GM21360 (cell line): ENCODE results near the gene ZNF512B.
"Not testable (repeated sequence)": the region's sequence is repeated elsewhere in the genome, so short reads cannot be mapped to it uniquely, and the experiment has no call there.

Source experiments
- ATAC-seq: cut with Tn5 transposase; IDR thresholded peaks from one replicate; pipeline ENCODE4 v1.9.1; 2021; ENCODE audit warnings: mild to moderate bottlenecking, moderate library complexity; ENCODE audit not compliant: unreplicated experiment

ZNF512B gene

DNA sequence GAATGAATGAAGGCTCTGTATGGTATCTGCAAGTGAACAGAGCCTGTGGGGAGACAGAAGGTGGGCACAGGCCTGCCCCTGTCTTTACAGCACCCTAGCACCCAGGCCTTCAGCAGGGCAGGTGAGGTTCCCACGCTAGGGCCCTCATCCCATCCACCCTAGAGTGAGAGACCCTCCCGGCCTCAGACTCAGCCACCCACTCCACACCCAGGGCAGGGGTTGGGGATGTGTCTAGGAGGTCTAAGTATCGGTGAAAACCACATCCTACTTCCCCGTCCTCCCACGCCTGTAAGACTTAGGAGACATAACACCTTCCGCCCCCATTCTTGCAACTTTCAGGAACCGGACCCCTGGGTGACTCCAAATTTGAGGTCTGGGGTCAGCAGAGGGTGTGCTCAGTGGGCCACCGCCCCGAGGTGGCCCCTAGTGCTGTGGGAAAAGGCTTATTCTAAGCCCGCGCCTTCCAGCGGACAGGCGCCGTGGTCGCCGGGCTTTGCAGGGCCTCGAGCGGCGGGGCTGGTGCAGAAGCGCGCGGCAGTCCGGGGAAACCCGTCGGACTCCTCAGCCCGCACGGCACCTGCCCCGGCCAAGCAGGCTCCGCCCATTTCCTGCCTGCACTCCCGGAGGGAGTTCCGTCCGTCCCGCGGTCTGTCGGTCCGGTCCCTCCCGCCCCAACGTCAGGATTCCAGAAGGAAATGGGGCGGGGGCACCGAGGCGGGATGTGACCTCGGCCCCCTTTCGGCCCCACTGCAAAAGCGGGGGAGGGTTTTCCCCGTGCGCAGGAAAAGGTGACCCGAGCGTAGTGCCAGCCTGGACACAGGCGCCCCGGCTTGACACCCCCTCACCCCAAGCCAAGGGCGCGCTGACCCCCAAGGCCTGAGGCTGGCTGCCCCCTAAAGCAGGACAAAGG lies 8.8 kb upstream of the ZNF512B start:
- ATAC-seq = peak; percentile 26

GRCh38 chr20:63977739-63978276 lies 8.1 kb upstream of the ZNF512B start:
- ATAC-seq = no peak

- ATAC-seq = no peak
Measured at GRCh38 chr20:63976980-63977738, 7.4 kb upstream of the ZNF512B start.

- ATAC-seq = not testable (repeated sequence)
Measured at GRCh38 chr20:63976511-63976910, 6.8 kb upstream of the ZNF512B start.

GRCh38 chr20:63974402-63975200 lies 4.9 kb upstream of the ZNF512B start:
- ATAC-seq = no peak

DNA sequence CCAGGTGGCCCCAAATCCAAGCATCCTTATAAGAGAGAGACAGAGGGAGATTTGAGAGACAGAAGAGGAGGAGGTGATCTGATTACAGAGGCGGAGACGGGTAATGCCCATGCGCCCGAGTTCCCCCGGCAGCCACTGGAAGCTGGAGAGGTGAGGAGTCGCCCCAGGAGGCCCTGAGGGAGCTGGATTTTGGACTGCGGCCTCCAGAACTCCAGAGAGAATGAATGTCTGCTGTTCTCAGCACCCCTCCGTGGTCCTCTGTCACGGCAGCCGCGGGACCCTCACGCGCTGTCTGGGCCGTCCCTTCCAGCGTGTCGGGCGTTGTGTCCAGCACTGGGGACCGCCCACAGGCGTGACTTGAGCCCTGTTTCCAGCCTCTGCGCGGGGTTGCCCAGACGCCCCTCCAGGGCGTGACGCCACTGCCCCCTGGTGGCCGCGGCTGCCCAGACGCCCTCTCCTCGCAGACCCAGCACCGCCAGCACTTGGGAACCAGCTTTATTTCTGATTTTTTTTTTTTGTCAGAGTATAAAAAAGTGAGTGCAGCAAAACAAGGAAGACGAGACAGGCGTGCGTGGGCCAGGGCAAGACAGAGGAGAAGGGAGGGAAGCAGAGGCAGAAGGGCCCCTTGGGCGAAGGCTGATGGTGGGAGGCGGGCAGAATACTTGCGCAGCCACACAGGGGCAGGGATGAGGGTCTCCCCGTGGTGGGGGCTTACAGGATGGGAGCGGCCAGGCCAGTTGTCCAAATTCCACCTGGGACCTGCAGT lies 4.1 kb upstream of the ZNF512B start:
- ATAC-seq = no peak

- no peak for ATAC-seq
Measured at GRCh38 chr20:63973160-63973479, 3.4 kb upstream of the ZNF512B start.

DNA sequence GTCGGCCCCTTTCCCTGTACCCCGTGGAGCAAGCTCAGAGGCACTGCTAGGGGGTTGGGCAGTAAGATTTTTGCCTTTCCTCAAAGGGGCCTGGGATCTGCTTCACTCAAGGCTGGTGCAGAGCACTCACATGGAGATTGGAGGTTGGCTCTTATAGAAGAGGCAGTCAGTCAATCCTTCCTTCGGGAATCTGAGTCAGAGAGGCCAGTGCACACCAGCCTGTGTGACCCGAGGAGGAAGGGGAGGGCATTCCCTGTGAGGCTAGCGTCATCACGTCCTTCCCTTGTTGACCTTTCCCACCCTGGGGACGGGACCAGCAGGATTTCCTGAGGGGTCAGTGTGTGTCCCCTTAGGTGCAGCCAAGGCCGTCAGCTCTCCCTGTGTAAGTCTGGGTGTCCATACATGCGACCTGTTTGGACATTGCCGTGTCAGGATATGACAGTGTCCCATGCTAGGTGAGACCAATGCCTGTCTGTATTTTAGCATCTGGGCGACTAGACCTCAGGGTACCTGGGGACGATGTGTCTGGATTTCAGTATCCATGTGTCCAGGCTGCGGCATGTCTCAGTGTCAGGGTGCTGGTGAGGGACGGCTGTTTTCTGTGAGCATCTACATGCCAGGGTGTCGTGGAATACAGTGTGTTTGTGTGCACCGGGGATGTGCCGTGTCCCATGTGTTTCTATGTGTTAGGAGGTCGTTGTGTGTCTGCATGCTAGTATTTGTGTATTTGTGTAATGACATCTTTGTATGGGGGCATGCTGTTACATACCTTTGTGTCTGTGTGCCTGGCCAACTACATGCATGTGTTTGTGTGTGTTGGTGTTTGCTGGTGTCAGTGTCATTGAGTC lies 2.8 kb upstream of the ZNF512B start:
- ATAC-seq = no peak

DNA sequence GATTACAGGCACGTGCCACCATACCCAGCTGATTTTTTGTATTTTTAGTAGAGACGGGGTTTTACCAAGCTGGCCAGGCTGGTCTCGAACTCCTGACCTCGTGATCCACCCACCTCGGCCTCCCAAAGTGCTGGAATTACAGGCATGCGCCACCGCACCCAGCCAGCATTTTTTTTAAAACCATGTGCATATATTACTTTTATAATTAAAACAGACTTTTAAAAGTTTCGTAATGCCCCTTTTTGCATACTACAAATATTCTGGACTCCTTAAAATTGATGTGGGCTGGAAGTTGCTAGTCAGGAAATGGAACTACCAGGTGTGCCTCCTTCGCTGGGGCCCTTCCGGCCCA lies 2.2 kb upstream of the ZNF512B start:
- not testable (repeated sequence) for ATAC-seq

DNA sequence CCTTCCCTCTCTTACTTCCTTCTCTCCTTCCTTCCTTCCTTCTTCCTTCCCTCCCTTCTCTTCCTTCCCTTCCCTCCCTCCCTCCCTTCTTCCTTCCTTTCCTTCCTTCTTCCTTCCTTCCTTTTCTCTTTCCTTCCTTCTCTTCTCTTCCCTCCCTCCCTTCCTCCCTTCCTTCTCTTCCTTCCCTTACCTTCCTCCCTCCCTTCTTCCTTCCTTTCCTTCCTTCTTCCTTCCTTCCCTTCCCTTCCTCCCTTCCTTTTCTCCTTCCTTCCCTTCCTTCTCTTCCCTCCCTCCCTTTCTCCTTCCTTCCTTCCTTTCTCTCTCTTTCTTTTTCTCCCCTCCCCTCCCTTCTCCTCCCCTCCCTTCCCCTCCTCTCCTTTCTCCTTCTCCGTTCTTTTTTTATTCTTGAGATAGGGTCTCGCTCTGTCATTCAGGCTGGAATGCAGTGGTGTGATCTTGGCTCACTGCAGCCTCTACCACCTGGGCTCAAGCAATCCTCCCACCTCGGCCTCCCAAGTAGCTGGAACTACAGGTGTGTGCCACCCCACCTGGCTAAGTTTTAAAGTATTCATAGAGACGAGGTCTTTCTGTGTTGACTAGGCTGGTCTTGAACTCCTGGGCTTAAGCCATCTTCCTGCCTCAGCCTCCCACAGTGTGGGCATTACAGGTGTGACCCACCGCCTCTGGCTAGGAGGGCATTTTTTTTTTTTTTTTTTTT lies 1.1 kb upstream of the ZNF512B start:
- ATAC-seq = no peak

DNA sequence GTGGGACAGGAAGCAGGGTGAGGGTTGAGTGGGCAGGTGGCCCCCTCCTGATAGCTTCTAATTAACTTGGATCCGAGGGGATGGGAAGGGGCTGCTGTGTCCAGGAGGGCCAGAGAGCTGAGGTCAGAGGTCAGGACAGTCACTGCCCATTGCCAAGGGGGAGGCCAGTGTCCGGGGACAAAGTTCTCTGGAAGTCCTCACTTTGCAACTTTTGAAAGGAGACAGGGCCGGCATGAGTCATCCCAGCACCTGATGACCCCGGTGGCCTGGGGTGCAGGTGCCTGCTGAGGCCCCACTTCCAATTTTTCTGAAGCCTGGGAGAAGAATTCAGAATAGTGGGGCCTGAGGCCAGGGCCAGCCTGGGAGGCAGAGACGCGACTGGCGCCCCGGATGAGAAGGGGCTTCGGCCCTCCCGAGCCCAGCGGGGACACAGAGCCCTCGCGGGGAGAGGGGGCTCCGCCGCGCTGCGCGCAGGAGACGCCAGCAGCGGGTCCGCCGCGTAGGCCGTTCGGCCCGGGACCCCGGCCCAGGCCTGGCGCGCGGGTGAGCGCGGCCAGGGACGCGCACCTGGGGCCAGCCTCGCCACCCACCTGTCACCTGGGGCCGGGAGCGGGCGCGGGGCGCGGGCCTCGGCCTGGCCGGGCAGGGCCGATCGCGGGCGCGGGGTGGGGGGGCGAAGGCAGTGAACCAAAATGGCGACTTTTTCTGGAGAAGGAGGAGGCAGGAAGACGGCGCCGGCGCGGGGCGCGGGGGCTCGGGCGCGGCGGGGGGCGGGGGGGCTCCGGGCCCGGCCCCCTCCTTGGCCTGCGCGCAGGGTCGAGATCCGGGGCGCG lies 586 bp downstream of the ZNF512B start:
- ATAC-seq = no peak

DNA sequence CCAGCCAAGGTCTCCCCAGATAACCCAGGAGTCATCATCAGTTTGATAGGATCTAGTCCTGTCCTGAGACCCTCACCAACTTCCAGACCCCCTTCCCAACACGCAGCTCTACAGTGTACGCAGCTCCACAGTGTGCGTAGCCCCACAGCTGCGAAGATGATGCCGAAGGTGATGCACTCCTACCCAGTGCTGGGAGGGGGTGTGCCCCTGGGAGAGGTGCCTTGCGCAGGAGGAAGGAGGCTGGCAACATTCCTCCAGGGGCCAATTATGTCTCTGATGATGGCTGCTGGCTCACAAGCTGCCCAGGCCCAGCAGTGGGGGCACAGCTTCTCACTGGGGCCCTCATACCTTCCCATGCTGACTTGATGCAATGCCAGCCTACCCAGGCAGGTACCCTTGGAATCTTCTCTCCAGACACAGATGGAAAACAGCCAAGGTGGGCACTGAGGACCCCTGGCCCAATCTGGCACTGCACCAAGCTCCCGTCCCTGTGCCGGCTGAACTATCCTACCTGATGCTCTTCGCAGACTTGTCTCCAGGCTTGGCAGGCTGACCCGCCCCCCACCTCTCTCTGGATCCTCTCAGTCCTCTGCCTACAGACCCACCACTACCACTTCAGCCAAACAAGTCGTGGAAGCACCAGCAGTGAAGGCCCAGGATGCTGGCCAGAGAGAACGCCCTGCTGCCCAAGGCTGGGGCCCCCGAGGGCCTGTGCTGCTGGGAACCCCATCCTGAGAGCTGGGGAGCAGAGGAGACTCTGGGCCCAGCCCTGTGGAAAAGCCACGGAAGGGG lies 1.4 kb downstream of the ZNF512B start:
- ATAC-seq = no peak

- ATAC-seq = no peak
Measured at GRCh38 chr20:63967330-63968135, 2.2 kb downstream of the ZNF512B start.

DNA sequence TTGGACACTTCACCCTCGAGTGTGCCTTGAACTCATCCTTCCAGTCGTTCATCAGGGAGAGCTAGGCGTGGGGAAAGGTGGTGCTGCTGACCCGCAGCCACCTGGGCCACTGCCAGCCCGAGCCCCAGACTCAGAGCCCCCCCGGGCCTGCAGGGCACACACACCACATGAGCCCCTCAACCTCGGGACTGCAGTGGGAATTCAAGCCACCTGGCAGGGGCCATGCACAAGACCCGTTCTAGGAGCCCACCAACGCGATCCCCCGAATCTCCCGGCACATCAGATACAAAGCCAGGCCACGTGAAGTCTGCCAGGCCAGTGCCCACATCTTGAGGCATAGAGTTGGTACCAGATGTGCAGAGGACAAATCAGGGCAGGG lies 2.8 kb downstream of the ZNF512B start:
- ATAC-seq = no peak

DNA sequence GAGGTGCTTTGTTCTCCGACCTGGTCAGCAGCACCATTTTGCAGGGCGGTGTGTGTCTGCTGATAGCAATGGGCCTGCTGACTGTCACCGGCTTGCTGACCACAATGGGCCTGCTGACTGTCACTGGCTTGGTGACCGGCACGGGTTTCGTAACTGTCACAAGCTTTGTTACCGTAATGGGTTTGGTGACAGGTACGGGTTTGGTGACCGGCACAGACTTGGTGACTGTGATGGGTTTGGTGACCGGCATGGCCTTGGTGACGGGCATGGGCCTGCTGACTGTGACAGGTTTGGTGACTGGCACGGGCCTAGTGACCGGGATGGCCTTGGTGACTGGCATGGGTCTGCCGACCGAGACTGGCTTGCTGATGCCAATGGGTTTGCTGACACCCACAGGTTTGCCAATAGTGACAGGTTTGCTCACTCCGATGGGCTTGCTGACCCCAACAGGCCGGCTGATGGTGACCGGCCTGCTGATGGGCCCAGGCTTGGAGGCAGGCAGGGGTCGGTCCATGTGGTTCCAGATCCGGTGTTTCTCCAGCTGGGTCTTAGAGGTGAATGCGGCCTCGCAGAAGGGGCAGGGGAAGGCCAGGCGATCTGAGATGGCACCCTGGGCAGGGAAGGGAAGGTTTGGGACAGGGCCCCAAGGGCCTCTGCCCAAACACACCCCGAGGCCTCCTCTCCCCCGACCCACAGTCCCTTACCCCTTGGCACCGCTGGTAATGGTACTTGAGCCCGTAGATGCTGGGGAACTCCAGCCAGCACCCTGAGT lies 3.4 kb downstream of the ZNF512B start:
- ATAC-seq = no peak

- no peak for ATAC-seq
Measured at GRCh38 chr20:63964412-63964811, 5.3 kb downstream of the ZNF512B start.
